NCI-H1092 treated with DMSO at 0.1 percent for 48 hours (cell line): ENCODE measurements around the gene CNKSR2.
A peak's percentile ranks its signal among the peaks of the same experiment; 100 is the strongest.

ENCODE experiments used
- DNase-seq: peaks from one replicate; lab custom pipeline; 2025; lab: John Stamatoyannopoulos, UW

Gene CNKSR2

GRCh38 chrX:21374163-21374993 lies at the start of gene CNKSR2:
CNKSR2 (plus strand) TSS chrX:21374418; CDS start chrX:21374898, 480 bp downstream.
- peak; percentile 88 for DNase-seq

DNA sequence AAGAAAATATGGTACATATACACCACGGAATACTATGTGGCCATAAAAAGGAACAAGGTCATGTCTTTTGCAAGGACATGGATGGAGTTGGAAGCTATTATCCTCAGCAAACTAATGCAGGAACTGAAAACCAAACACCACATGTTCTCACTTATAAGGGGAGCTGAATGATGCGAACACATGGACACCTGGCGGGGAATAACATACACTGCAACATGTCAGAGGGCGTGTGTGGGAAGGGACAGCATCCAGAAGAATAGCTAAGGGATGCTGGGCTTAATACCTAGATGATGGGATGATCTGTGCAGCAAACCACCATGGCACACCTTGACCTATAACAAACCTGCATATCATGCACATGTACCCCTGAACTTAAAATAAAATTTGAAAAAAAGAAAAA lies 19.5 kb upstream of the CNKSR2 start:
- no peak for DNase-seq

GRCh38 chrX:21355831-21356230 lies 18.4 kb upstream of the CNKSR2 start:
- no peak for DNase-seq

DNA sequence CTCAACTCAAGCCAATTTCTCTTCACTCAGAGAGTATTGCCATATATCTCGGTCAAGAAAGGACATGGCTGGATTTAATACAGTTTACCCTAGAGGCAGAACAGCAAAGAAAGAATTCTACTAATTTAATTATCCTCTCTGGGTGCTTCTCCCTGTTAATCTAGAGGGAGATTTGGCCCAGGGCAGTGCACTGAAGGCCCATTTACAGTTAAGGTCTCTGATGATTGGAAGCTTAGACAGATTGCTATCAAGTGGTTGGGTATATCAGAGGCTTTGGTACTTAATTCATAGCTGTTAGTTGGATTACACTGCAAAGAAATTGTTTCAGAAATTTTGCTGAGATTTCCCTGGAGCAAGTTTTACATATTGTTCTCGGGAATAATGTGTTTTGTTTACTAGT lies 4.6 kb upstream of the CNKSR2 start:
- no peak for DNase-seq

DNA sequence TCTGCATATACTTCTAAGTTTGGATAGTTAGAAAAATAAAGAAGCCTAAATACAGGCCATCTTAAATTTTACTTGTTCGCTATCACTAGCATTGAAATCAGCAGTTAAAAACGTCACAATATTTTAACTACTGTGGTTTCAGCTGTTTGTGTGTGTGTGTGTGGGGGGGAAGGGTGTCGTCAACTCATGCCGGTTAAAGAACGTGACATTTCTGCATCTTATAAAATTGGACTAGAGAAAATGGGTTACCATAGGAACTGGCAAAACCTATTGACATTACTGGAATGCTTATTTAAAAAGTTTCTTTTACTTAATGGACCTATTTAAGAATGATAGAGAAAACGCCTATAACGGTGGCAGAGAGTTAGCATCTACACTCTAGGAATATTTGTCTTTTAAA lies 1.2 kb upstream of the CNKSR2 start:
- DNase-seq = no peak

DNA sequence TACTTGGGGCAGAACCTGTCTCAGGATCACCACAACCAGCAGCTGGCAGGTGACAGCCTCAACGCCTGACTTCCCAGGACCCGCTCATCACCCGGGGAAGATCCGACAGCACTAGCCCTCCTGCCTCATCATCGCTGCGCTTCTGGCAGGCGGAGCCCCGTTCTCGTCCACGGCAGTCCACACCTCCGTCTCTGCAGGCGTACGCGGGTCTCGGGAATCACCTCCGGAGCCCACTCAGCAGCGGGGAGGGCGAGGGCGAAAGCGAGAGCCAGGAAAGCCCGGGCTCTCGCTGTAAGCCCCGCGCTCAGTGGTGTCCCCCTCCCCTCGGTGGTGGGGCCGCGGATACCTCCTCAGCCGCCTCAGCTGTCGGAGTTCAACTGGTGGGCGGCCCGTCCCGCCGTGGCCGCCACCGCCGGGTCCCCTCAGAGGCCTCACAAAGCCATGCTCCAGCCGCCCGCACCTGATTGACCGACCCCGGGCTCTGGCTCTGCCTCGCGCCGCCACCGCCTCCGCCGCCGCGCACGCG lies 518 bp upstream of the CNKSR2 start:
- peak; percentile 75 for DNase-seq

- peak; percentile 46 for DNase-seq
Measured at GRCh38 chrX:21374994-21375707, 933 bp downstream of the CNKSR2 start.

DNA sequence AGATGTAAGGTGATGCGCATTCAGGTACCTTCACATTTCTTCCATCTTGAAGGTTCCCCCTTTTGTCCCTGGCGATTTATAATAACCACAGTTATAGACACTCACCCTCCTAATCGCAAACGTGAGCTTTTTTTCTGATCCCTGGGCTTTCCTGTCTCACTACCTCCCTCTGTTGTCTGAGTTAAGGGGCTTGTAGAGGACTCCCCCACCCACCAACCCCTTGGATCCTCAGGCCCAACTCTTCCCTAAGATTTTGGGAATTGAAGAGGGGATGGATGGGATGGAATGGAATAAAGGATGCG lies 1.4 kb downstream of the CNKSR2 start:
- peak; percentile 45 for DNase-seq

DNA sequence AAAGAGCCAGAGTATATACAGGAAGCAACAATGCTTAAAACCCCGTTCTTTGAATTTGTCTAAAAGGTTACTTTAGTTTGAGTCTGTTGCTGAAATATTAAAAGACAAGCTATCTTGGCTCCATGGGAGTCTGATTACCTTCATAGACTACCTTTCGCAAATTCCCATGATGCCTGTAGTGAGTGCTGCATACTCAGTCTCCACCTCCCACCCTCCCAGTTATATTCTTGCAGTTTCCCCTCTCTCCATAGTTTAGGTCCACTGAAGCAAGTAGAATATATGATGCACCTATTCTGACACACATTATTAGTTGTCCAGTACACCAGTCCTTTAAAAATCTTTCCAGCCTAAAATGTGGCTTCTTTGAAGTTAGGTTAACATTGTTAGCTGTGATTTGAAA lies 2.4 kb downstream of the CNKSR2 start:
- no peak for DNase-seq

DNA sequence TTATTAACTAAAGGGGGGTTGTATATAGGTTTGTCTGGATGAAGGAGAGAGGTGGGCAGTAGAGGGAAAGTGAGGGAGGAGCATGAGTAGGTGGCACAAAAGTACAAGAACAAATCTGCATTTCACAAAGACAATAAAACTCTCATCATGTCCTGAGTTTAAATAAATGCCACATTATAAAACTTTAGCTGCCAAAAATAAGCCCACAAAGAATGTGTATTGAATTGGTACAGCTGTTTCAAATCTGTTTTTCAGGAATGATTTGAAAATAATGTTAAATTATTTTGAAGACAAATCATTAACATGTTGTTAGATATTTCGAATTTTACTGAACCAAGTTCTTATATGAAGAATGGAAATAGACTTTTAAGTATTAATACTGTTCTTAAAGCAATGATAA lies 5.8 kb downstream of the CNKSR2 start:
- no peak for DNase-seq

GRCh38 chrX:21382715-21383114 lies 8.5 kb downstream of the CNKSR2 start:
- no peak for DNase-seq

DNA sequence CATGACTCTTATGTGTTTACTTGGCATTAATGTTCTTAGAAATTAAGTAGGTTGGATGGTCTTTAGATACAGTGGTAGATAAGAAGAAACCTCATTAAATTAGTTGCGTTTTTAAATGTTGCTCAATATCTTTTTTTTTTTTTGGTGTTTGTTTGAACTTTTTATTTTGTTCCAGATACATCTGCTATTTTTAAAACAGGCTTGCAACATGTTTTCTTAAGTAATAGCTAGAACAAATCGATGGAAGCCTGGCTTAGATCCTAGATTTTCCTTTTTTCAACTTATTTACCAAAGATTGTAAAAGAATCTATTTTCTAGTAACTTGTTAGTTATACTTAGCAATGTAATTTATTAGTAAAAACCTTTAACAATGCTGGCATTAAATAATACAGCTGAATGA lies 9.3 kb downstream of the CNKSR2 start:
- DNase-seq = no peak

- DNase-seq = no peak
Measured at GRCh38 chrX:21384178-21384577, 10.0 kb downstream of the CNKSR2 start.

DNA sequence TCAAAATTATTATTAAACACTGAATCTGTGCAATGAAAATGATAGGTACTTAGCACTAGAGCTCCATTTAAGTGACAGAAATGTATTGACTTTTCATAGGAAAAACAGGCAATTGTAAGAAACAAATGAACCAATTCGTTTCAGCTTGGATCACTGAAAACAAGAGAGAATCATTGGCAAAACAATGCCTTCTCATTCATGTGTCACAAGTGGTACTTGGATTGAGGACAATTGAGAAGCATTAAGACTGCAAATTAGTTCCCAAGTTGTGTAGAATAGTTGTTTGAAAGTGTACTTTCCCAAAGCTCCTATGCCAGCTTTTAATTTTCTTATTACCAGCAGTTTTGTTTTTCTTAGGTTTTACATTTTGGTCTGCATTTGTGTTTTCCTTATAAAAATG lies 20.6 kb downstream of the CNKSR2 start:
- no peak for DNase-seq

- no peak for DNase-seq
Measured at GRCh38 chrX:21398426-21398825, 24.2 kb downstream of the CNKSR2 start.

DNA sequence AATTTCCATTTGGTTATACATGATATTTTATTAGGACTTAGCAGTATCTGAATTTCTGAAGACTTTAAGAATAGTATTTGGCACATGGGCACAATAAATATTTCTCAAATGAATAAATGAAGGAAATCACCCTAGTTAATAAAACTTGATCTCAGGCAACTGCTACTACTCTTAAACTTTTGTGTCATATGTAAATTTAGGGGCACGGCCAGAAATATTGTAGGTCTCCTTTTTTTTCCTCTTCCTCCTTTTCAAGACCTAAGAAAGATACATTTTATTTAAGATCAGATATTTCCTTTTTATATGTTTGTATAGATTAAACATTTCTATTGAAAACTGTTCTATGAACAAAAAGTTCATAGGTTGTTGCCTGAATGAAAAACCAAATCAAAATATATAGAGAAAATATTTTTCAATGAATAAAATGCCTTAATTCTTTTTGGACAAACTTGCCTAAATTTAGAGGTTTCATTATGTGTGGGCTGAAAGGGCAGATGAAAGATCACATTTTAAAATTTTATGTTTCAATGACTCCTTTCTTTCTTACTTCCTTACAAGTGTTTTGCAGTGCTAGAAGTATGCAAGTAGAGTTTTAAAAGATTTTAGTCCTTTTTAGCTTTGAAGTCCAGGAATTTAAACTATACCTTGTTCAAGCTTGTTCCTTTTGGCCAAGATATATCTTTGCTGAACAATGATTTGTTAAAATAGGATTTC lies 26.3 kb downstream of the CNKSR2 start:
- no peak for DNase-seq

GRCh38 chrX:21408307-21408706 lies 34.1 kb downstream of the CNKSR2 start:
- peak; percentile 16 for DNase-seq

DNA sequence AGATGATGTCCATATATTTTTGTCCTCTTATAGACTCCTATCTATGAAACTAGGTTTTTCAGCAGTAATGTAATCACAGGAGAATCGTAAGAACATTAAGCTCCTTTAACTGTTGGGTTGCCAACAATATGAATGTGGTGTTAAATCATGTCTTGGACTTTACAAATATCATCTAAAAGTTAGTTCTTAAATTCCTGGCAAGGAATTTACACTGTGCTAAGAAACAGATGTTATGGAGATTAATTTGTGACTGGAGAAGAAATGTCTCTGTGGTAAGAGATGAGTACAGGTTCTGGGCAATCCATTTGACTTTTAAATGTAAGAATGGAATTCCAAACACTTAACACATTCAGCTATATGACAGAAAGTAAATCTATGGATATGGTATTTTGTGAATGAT lies 34.6 kb downstream of the CNKSR2 start:
- no peak for DNase-seq

DNA sequence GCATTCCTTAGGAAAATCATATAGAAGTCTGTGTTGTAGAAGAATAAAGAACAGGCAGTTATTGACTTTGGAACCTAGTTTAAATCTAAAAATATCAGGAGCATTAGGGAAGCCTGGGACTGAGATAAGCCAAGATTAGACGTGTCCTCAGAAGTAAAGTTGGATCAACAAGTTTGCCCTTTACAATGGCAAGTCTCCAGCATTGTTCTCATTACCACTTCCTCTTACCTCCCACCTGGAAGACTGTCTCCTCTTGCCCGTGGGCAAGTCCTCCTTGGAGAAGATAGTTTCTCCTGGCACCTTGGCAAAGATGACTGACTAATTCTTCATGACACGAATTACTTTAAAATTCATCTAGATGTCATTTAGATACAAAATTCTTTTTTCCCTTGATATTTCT lies 37.8 kb downstream of the CNKSR2 start:
- DNase-seq = no peak

- DNase-seq = no peak
Measured at GRCh38 chrX:21412883-21413282, 38.7 kb downstream of the CNKSR2 start.

- DNase-seq = no peak
Measured at GRCh38 chrX:21427086-21427485, 52.9 kb downstream of the CNKSR2 start.

DNA sequence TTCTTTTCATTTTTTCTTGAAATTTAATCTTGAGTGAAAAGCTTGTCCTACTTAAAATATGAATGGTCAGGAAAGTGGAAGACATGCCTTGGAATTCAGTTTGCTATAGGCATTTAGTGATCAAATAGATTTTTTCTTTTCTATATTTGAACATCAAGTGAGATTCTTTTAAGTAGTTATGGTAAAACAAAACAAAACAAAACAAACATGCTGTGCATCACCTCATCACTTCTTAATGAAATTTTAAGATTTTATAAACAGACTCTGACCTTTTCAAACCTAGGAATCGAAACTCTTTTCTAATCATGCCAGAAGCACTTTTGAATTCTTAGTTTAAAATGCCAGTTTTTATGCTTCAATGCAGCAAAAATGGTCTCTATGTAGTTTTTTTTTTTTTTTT lies 62.8 kb downstream of the CNKSR2 start:
- no peak for DNase-seq

DNA sequence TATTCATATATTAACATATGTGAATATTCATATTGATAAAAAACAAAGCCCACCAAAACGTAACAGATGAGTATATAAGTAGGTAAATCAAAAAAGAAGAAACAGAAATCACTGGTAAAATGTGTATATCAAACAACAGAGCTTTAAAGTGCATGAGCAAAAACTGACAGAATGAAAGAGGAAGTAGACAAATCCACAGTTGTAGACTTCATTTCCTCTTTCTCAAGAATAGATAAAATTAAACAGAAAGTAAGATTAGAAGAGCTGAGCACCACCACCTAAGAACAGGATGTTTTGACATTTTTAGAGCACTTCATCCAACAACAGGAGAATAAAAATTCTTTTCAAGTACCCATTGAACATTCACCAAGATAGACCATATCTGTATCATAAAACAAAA lies 64.6 kb downstream of the CNKSR2 start:
- no peak for DNase-seq
